GM19239 (cell line): ENCODE data around the gene OGDHL.
"Not testable (repeated sequence)": the region's sequence is repeated elsewhere in the genome, so short reads cannot be mapped to it uniquely, and the experiment has no call there.

ENCODE experiments used
- DNase-seq: peaks from one replicate; pipeline ENCODE4 v3.0.0; 2011; ENCODE audit warnings: low spot score; ENCODE audit not compliant: insufficient read length
- FAIRE-seq: peaks from 2 replicates; lab custom pipeline; 2011; peaks lifted over from hg19 to GRCh38; lab: Jason Lieb, UNC

The OGDHL gene

GRCh38 chr10:49758249-49758930 lies 3.7 kb downstream of the OGDHL start:
- no peak for FAIRE-seq
- no peak for DNase-seq

DNA sequence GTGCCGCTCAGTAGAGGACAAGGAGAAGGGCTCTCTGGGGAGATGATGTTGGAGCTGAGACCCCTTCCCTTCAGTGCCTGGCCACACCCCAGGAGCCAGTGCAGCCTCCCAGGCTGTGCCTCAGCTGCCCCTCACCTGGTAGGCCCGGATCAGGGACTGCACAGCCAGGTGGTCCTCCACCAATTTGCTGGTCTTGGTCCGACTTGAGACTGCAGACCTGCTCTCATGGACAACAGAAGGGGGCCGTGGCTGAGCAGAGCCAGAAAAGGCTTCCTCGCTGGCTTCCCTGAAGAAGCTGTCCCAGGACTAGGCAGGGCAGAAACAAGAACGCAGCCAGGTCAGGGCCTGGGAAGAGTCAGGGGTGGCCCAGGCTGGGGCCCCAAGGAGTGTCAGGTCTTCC lies 5.5 kb downstream of the OGDHL start:
- FAIRE-seq, result no peak
- DNase-seq, result no peak

GRCh38 chr10:49756031-49756430 lies 6.1 kb downstream of the OGDHL start:
- no peak for DNase-seq
- FAIRE-seq, result no peak

DNA sequence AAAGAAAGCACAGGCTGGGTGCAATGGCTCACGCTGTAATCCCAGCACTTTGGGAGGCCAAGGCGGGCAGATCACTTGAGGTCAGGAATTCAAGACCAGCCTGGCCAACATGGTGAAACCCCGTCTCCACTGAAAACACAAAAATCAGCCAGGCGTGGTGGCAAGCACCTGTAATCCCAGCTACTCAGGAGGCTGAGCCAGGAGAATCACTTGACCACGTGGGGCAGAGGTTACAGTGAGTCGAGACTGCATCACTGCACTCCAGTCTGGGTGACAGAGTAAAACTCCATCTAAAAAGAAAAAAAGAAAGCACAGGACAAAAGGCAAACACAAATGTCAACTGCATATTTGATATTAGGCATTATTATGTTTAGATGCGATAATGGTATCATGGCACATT lies 7.2 kb downstream of the OGDHL start:
- not testable (repeated sequence) for FAIRE-seq, DNase-seq

DNA sequence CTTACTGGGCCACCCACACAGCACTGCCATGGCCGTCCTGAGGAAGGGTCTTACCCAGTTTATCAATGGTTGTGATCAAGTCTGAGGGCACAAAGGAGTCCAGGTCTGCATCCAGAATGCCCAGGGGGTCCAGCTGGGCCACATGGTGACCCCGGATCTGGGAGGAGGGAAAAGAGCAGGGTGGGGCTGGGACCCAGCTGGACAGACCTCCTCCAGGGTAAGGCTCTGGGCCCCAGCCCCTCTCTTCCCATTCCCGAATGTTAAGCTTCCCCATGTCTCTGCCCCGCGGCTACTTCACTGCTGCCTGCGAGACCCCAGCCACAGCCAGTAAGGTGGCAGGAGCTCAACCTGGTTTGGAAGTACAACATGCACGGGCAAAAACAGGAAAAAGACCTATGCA lies 9.5 kb downstream of the OGDHL start:
- DNase-seq (no peak), FAIRE-seq (no peak)

GRCh38 chr10:49751636-49752510 lies 10.2 kb downstream of the OGDHL start:
- DNase-seq, result no peak

DNA sequence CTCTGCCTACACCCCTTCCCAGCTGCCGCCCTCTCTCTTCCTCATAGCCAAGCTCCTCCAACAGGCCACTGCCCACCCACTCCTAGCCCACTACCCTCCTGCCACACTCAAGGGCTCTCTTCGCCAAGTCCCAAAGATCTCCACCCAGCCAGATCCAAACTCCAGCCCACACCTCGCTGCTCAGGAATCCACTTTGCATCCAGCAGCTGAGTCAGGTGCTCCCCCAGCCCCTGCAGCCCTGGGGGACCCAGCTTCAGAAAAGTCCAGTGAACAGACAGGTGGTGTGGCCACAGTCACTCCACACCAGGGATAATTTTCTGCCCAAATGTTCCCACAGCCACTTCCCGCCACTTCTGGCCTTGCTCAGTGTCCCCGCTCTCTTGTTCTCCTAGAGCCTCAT lies 10.9 kb downstream of the OGDHL start:
- no peak for FAIRE-seq
- no peak for DNase-seq

More at GRCh38 chr10:49751636-49752510, 10.2 kb downstream of the OGDHL start:
- no peak for FAIRE-seq

GRCh38 chr10:49750546-49750945 lies 11.6 kb downstream of the OGDHL start:
- FAIRE-seq (no peak), DNase-seq (no peak)

GRCh38 chr10:49749556-49750491 lies 12.3 kb downstream of the OGDHL start:
- no peak for FAIRE-seq
- no peak for DNase-seq

DNA sequence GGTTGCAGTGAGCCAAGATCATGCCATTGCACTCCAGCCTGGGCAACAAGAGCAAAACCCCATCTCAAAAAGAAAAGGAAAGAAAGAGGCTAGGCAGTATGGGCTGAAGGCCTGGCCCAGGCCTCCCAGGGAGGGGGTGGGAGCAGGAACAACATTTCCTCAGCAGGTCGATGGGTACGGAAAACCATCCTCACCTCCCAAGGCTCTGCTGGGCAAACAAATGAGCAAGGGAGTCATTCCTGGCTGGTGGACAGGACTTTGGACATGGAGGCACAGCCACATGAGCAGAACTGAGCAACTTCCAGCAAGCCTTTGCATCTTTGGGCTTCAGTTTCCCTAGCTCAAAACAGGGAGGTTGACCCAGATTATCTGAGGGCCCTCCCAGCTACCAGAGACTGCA lies 13.0 kb downstream of the OGDHL start:
- no peak for FAIRE-seq
- no peak for DNase-seq

- DNase-seq, result no peak
- no peak for FAIRE-seq
Observed at GRCh38 chr10:49748006-49748405, 14.1 kb downstream of the OGDHL start.

DNA sequence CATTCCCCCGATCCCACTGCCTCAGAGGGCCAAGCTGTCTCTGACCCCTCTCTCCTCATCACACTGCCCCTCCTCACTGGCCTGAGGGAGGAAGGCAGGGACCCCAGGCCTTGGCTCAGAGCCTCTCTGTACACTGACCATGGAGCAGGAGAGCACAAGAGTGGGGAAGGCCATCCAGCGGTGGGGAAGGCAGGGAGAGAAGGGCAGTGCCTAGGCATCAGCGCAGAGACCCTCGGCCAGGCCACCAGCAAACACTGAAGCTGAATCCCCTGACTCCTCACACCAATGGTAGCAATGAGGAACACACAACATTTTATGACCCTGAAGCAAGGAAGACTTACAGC lies 14.8 kb downstream of the OGDHL start:
- FAIRE-seq, result no peak
- DNase-seq, result no peak

- FAIRE-seq, result no peak
Observed at GRCh38 chr10:49746626-49747302, 15.4 kb downstream of the OGDHL start.

DNA sequence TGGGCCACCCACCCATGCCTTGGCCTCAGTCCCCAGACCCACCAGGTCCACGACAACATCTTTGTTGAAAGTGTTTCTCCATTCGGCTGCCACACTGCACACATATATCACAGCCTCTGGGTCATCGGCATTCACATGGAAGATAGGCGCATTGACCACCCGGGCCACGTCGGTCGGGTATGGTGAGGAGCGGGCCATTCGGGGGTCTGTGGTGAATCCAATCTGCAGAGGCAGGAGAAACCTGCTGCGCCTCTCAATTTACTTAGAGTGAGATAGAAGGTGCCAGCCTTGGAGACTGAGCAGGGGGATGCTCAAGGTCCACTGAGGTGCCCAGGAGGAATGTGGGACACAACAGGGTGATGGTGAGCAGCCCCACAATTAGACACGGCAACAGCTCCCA lies 16.4 kb downstream of the OGDHL start:
- DNase-seq, result no peak

More at GRCh38 chr10:49746626-49747302, 15.4 kb downstream of the OGDHL start:
- no peak for DNase-seq

GRCh38 chr10:49744924-49745605 lies 17.1 kb downstream of the OGDHL start:
- FAIRE-seq (no peak), DNase-seq (no peak)

More for the DNA sequence above, 16.4 kb downstream of the OGDHL start:
- no peak for FAIRE-seq

DNA sequence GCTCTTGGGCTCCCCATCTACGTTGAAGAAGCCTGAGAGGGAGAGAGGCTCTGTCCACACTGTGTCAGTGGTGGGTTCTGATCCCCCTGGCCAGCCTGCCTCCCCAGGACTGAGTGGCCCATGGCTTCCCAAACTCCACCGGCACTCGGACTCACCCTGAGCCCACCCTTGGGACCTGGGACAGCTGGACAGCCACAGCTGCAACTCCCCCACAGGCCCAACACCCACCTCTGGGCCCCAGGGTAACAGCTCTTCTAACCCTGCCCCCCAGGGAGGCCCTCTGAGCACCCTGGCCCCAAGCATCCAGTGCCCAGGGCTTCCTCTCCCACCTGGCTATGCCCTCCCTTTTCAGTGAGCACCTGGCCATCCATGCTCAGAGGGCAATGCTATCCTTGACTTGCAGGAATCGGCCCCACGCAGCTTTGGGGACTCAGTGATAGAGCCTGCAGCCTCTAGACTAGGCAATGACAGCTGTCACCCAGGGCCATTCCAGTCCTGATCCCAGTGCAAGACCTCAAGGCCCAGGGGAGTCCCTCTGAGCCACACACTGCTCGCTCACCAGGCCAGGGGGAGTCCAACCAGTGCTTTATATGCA lies 17.9 kb downstream of the OGDHL start:
- FAIRE-seq (no peak), DNase-seq (no peak)

- FAIRE-seq (no peak), DNase-seq (no peak)
Observed at GRCh38 chr10:49743464-49744075, 18.6 kb downstream of the OGDHL start.

GRCh38 chr10:49742683-49743463 lies 19.2 kb downstream of the OGDHL start:
- no peak for DNase-seq
- no peak for FAIRE-seq
